Fibroblast of lung (primary cell): ENCODE measurements around the gene LRAT. TPM values are rescaled to one million over a fixed set of nuclear protein-coding genes. Genes with fewer than 3 reads are reported as not detected.

Experiments
- DNase-seq, 2 donors: peaks; one replicate each; pipeline versions ENCODE4 v3.0.0 to v3.0.0-alpha.2; 2010; ENCODE audit warnings: low read depth in 2 of 2
- H2AFZ ChIP-seq: 2 replicates; pipeline ENCODE4 v1.5.1; 2012; ENCODE audit warnings: low read length, control low read depth, inconsistent platforms
- H3K27ac ChIP-seq: 2 replicates; pipeline ENCODE4 v1.5.1; 2011; ENCODE audit warnings: low read length, control low read depth; ENCODE audit not compliant: insufficient read depth
- H3K27me3 ChIP-seq: 2 replicates; pipeline ENCODE4 v1.5.1; 2011; ENCODE audit warnings: mild to moderate bottlenecking, low read length; ENCODE audit not compliant: control insufficient read depth, insufficient read depth
- H3K36me3 ChIP-seq: 2 replicates; pipeline ENCODE4 v1.5.1; 2011; ENCODE audit warnings: low read length; ENCODE audit not compliant: control insufficient read depth, insufficient read depth
- H3K4me1 ChIP-seq: 2 replicates; pipeline ENCODE4 v1.5.1; 2011; ENCODE audit warnings: low read length; ENCODE audit not compliant: control insufficient read depth, insufficient read depth; ENCODE audit errors: extremely low read depth
- H3K4me2 ChIP-seq: 2 replicates; pipeline ENCODE4 v1.5.1; 2011; ENCODE audit warnings: low read length, control low read depth; ENCODE audit not compliant: insufficient read depth; ENCODE audit errors: extremely low read depth
- H3K4me3 ChIP-seq, 4 experiments: fragments of 200-600 bp in 1 of 4; sonication (generic) in 1 of 4; replicated peaks in 1 of 4; 2 replicates each; pipeline ENCODE4 v1.5.1; 2011 to 2016; ENCODE audit warnings: low read length in 4 of 4, low read depth in 3 of 4, mild to moderate bottlenecking in 3 of 4, control low read depth in 2 of 4, inconsistent platforms in 1 of 4, mixed read lengths in 1 of 4; ENCODE audit not compliant: insufficient read depth in 1 of 4; ENCODE audit errors: control extremely low read depth in 1 of 4
- H3K79me2 ChIP-seq: 2 replicates; pipeline ENCODE4 v1.5.1; 2012; ENCODE audit warnings: mild to moderate bottlenecking, low read length, inconsistent platforms; ENCODE audit not compliant: control insufficient read depth, insufficient read depth
- H3K9ac ChIP-seq: 2 replicates; pipeline ENCODE4 v1.5.1; 2011; ENCODE audit warnings: mild to moderate bottlenecking, low read length, control low read depth; ENCODE audit not compliant: insufficient read depth
- H3K9me3 ChIP-seq: 2 replicates; pipeline ENCODE4 v1.5.1; 2012; ENCODE audit warnings: low read depth, low read length; ENCODE audit not compliant: control insufficient read depth, insufficient read depth
- H4K20me1 ChIP-seq: 2 replicates; pipeline ENCODE4 v1.5.1; 2011; ENCODE audit warnings: low read length; ENCODE audit not compliant: control insufficient read depth, insufficient read depth; ENCODE audit errors: extremely low read depth
- CTCF ChIP-seq, 2 donors: IDR thresholded peaks in 1 of 2; conservative IDR thresholded peaks in 1 of 2; 1 replicate in 1 of 2; 2 replicates in 1 of 2; pipeline ENCODE4 v1.5.1; 2011 to 2012; ENCODE audit warnings: low read length in 2 of 2, control low read depth in 1 of 2, inconsistent platforms in 1 of 2, low read depth in 1 of 2, mild to moderate bottlenecking in 1 of 2
- EZH2 ChIP-seq: IDR thresholded peaks from 2 replicates; pipeline ENCODE4 v1.5.1; 2012; ENCODE audit warnings: low read length, control low read depth, mild to moderate bottlenecking; ENCODE audit errors: missing control alignments
- polyA plus RNA-seq, 2 donors: library from polyadenylated mRNA; depleted of rRNA in 1 of 2; stranded (reverse) in 1 of 2; unstranded in 1 of 2; fragments of >200 nt; gene quantifications; 2 replicates each; pipeline ENCODE4 v1.2.1, GENCODE V29; 2011 to 2012; ENCODE audit warnings: missing spikeins in 1 of 2
- total RNA-seq: library from RNA; depleted of rRNA; stranded (reverse); fragments of >200 nt; gene quantifications from 2 replicates; pipeline ENCODE4 v1.2.1, GENCODE V29; 2014

Gene LRAT
- total and polyA plus RNA-seq, 2 donors (not counting 1 experiment from before 2014, with no cell fraction given), result under 0.01 to 0.03 TPM

- no peaks in the 10 kb centered on the region for H3K27me3 ChIP-seq
- TF ChIP-seq EZH2 (no peak), CTCF (conservative IDR thresholded peaks at IDR 0.05 in 1 of 2, IDR thresholded peaks at IDR 0.05 in 1 of 2; ENCODE audit: low read depth in 1 of 2, low read length in 2 of 2) (no peak)
- H3K27ac ChIP-seq, result no peak overlapping the region
- H3K36me3 ChIP-seq, result no peaks in the 10 kb centered on the region
- no peak for DNase-seq
- H3K4me3 ChIP-seq, result no peak overlapping the region
- no peaks in the 10 kb centered on the region for H3K4me1 ChIP-seq
- H3K4me2 ChIP-seq, result no peak overlapping the region
- H3K9ac ChIP-seq, result no peak overlapping the region
- H3K79me2 ChIP-seq, result no peaks in the 10 kb centered on the region
- no peak overlapping the region for H2AFZ ChIP-seq
- H4K20me1 ChIP-seq, result no peaks in the 10 kb centered on the region
- H3K9me3 ChIP-seq, result no peaks in the 10 kb centered on the region
These were observed 16.3 kb upstream of the LRAT start for GRCh38 chr4:154727540-154727939.

DNA sequence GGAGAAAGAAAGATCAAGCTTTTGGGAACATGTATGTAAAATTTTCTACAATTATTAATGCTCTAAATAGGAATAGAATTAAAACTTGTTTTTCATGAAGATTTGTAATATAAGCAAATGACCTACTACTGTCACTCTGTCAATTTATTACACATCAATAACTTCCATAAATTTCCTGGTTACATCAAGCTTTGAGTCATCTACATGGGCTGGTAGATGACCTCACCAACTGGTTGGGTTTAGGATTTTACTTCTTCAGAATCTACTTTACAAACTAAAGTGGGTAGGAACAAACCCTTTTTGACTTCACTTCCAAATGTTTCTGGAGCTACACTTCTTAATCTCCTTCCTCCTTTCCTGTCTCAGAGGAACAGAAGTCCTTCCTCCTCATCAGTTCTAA, 12.0 kb upstream of the LRAT start:
- DNase-seq, result no peak
- Histone ChIP-seq H3K9me3 (no peaks in the 10 kb centered on the region), H4K20me1 (no peaks in the 10 kb centered on the region), H3K4me1 (no peaks in the 10 kb centered on the region), H3K4me3 (no peak overlapping the region), H3K27ac (no peak overlapping the region), H3K4me2 (no peak overlapping the region), H3K36me3 (no peaks in the 10 kb centered on the region), H2AFZ (no peak overlapping the region), H3K27me3 (no peaks in the 10 kb centered on the region), H3K79me2 (no peaks in the 10 kb centered on the region), H3K9ac (no peak overlapping the region)
- TF ChIP-seq CTCF (conservative IDR thresholded peaks at IDR 0.05 in 1 of 2, IDR thresholded peaks at IDR 0.05 in 1 of 2; ENCODE audit: low read depth in 1 of 2, low read length in 2 of 2) (no peak), EZH2 (no peak)

- TF ChIP-seq EZH2 (no peak), CTCF (conservative IDR thresholded peaks at IDR 0.05 in 1 of 2, IDR thresholded peaks at IDR 0.05 in 1 of 2; ENCODE audit: low read depth in 1 of 2, low read length in 2 of 2) (no peak)
- DNase-seq, result no peak
These were observed 11.1 kb upstream of the LRAT start for GRCh38 chr4:154732669-154733068.

More at GRCh38 chr4:154732669-154733068, 11.1 kb upstream of the LRAT start:
- H3K36me3 ChIP-seq, result no peaks in the 10 kb centered on the region
- no peak overlapping the region for H2AFZ ChIP-seq
- no peaks in the 10 kb centered on the region for H3K9me3 ChIP-seq
- no peaks in the 10 kb centered on the region for H3K79me2 ChIP-seq
- no peak overlapping the region for H3K4me3 ChIP-seq
- no peak overlapping the region for H3K27ac ChIP-seq
- H3K27me3 ChIP-seq, result no peaks in the 10 kb centered on the region
- no peaks in the 10 kb centered on the region for H3K4me1 ChIP-seq
- H4K20me1 ChIP-seq, result no peaks in the 10 kb centered on the region
- no peak overlapping the region for H3K4me2 ChIP-seq
- no peak overlapping the region for H3K9ac ChIP-seq
